HepG2 (cell line): ENCODE results near the gene PAQR7. TPM values are rescaled to one million over a fixed set of nuclear protein-coding genes. Genes with fewer than 3 reads are reported as not detected.

Experiments used
- ATM ChIP-seq: fragments of 450-650 bp; IDR thresholded peaks from 2 replicates; pipeline ENCODE4 v1.7.1; 2017; ENCODE audit warnings: mild to moderate bottlenecking, borderline replicate concordance
- CC2D1A ChIP-seq: sonication (generic); formaldehyde crosslinking; IDR thresholded peaks from 2 replicates; pipeline ENCODE4 v1.8.1; 2023; ENCODE audit warnings: mild to moderate bottlenecking, missing genetic modification reagents
- CREM ChIP-seq, 2 experiments: sonication (generic) in 1 of 2; formaldehyde crosslinking in 1 of 2; IDR thresholded peaks; 2 replicates each; pipeline versions ENCODE4 v1.4.0 to v1.6.1; 2016 to 2020; ENCODE audit warnings: antibody characterized with exemption in 1 of 2, mild to moderate bottlenecking in 1 of 2, missing genetic modification reagents in 1 of 2
- FOXC1 ChIP-seq: sonication (generic); formaldehyde crosslinking; IDR thresholded peaks from 2 replicates; pipeline ENCODE4 v1.8.0; 2022; ENCODE audit warnings: mild to moderate bottlenecking, missing genetic modification reagents, borderline replicate concordance
- GZF1 ChIP-seq: sonication (generic); formaldehyde crosslinking; IDR thresholded peaks from 2 replicates; pipeline ENCODE4 v1.5.1; 2020; ENCODE audit warnings: mild to moderate bottlenecking, missing genetic modification reagents
- HBP1 ChIP-seq: IDR thresholded peaks from 2 replicates; pipeline ENCODE4 v1.6.1; 2016; ENCODE audit warnings: low read depth, control low read depth
- HNRNPUL1 ChIP-seq: fragments of 200-400 bp; formaldehyde crosslinking; IDR thresholded peaks from 2 replicates; pipeline ENCODE4 v1.6.1; 2017; ENCODE audit warnings: low read depth, mild to moderate bottlenecking, low read length, moderate library complexity
- KAT8 ChIP-seq: IDR thresholded peaks from 2 replicates; pipeline ENCODE4 v1.6.1; 2016; ENCODE audit warnings: missing genetic modification reagents, missing compliant biosample characterization
- KLF12 ChIP-seq: sonication (generic); formaldehyde crosslinking; IDR thresholded peaks from 2 replicates; pipeline ENCODE4 v1.4.0; 2020; ENCODE audit warnings: missing genetic modification reagents, borderline replicate concordance
- MEIS1 ChIP-seq: sonication (generic); formaldehyde crosslinking; IDR thresholded peaks from 2 replicates; pipeline ENCODE4 v1.9.0; 2021; ENCODE audit warnings: mild to moderate bottlenecking, missing genetic modification reagents, moderate library complexity, borderline replicate concordance
- NPAS2 ChIP-seq: sonication (generic); formaldehyde crosslinking; IDR thresholded peaks from 2 replicates; pipeline ENCODE4 v1.8.0; 2022; ENCODE audit warnings: mild to moderate bottlenecking, missing genetic modification reagents, borderline replicate concordance
- NR1H2 ChIP-seq: sonication (generic); formaldehyde crosslinking; IDR thresholded peaks from 2 replicates; pipeline ENCODE4 v1.8.1; 2022; ENCODE audit warnings: low read depth, missing genetic modification reagents, borderline replicate concordance
- NR2C2 ChIP-seq: sonication (generic); formaldehyde crosslinking; IDR thresholded peaks from 2 replicates; pipeline ENCODE4 v1.4.0; 2020; ENCODE audit warnings: missing genetic modification reagents, mild to moderate bottlenecking, moderate library complexity, borderline replicate concordance
- PAX8 ChIP-seq: sonication (generic); formaldehyde crosslinking; IDR thresholded peaks from 2 replicates; pipeline ENCODE4 v1.8.0; 2022; ENCODE audit warnings: mild to moderate bottlenecking, missing genetic modification reagents, borderline replicate concordance
- RFXAP ChIP-seq: sonication (generic); formaldehyde crosslinking; IDR thresholded peaks from 2 replicates; pipeline ENCODE4 v1.4.0; 2020; ENCODE audit warnings: missing genetic modification reagents, borderline replicate concordance
- SMAD9 ChIP-seq: sonication (generic); formaldehyde crosslinking; IDR thresholded peaks from 2 replicates; pipeline ENCODE4 v1.5.1; 2020; ENCODE audit warnings: mild to moderate bottlenecking, missing genetic modification reagents
- SOX5 ChIP-seq: IDR thresholded peaks from 2 replicates; pipeline ENCODE4 v1.6.1; 2016; ENCODE audit warnings: borderline replicate concordance
- STAG1 ChIP-seq: sonication (generic); formaldehyde crosslinking; IDR thresholded peaks from 2 replicates; pipeline ENCODE4 v1.4.0; 2020; ENCODE audit warnings: missing genetic modification reagents
- XBP1 ChIP-seq: sonication (generic); formaldehyde crosslinking; IDR thresholded peaks from 2 replicates; pipeline ENCODE4 v1.5.0; 2020; ENCODE audit warnings: missing genetic modification reagents
- ZNF274 ChIP-seq: sonication (generic); formaldehyde crosslinking; IDR thresholded peaks from 2 replicates; pipeline ENCODE4 v1.5.1; 2020; ENCODE audit warnings: mild to moderate bottlenecking, missing genetic modification reagents
- ZNF589 ChIP-seq: sonication (generic); formaldehyde crosslinking; conservative IDR thresholded peaks from 2 replicates; pipeline ENCODE4 v1.8.0; 2022; ENCODE audit warnings: mild to moderate bottlenecking, moderate library complexity, missing genetic modification reagents
- ZNF768 ChIP-seq: sonication (generic); formaldehyde crosslinking; IDR thresholded peaks from 2 replicates; pipeline ENCODE4 v1.4.0; 2020; ENCODE audit warnings: missing genetic modification reagents
- ZNF775 ChIP-seq: sonication (generic); formaldehyde crosslinking; IDR thresholded peaks from 2 replicates; pipeline ENCODE4 v1.4.0; 2020; ENCODE audit warnings: missing genetic modification reagents, mild to moderate bottlenecking, moderate library complexity, borderline replicate concordance
- ZSCAN21 ChIP-seq: sonication (generic); formaldehyde crosslinking; IDR thresholded peaks from 2 replicates; pipeline ENCODE4 v1.8.0; 2022; ENCODE audit warnings: mild to moderate bottlenecking, missing genetic modification reagents, moderate library complexity, borderline replicate concordance
- polyA plus RNA-seq, 8 experiments: library from polyadenylated mRNA; depleted of rRNA in 3 of 8; stranded (reverse) in 7 of 8; unstranded in 1 of 8; fragments of >200 nt; fragmentation: Illumina TruSeq in 4 of 8; extraction: Trizol in 4 of 8; gene quantifications; 2 replicates each; pipeline versions ENCODE4 v1.2.1 to v1.2.3, GENCODE V29; 2011 to 2016; ENCODE audit warnings: low read depth in 4 of 8, missing spikeins in 1 of 8, mixed read lengths in 1 of 8; ENCODE audit not compliant: insufficient read depth in 1 of 8
- total RNA-seq, 5 experiments: library from RNA; depleted of rRNA; stranded (reverse); fragments of >200 nt; fragmentation: Illumina TruSeq; extraction: Trizol; gene quantifications; 2 replicates each; pipeline ENCODE4 v1.2.3, GENCODE V29; 2016; ENCODE audit warnings: low read depth in 1 of 5
- TF ChIP-seq, protein P1 (sequence below): sonication (generic); formaldehyde crosslinking; IDR thresholded peaks from 2 replicates; pipeline ENCODE4 v1.5.0; 2020; ENCODE audit warnings: mild to moderate bottlenecking, missing genetic modification reagents

PAQR7 gene
- total and polyA plus RNA-seq, 2 of the 13 experiments (the other 11 are each of a cell fraction or from before 2014, with no cell fraction given): 13.2 to 16.6 TPM

GRCh38 chr1:25819491-25820246, 55.8 kb downstream of the PAQR7 start, which contains the start of gene MTFR1L (continued):
- TF ChIP-seq HBP1 (CRISPR knock-in tag): no peak; the same call in 1 of the 2 replicates
- TF ChIP-seq SMAD9 (CRISPR knock-in tag): no peak
- TF ChIP-seq, protein P1, sequence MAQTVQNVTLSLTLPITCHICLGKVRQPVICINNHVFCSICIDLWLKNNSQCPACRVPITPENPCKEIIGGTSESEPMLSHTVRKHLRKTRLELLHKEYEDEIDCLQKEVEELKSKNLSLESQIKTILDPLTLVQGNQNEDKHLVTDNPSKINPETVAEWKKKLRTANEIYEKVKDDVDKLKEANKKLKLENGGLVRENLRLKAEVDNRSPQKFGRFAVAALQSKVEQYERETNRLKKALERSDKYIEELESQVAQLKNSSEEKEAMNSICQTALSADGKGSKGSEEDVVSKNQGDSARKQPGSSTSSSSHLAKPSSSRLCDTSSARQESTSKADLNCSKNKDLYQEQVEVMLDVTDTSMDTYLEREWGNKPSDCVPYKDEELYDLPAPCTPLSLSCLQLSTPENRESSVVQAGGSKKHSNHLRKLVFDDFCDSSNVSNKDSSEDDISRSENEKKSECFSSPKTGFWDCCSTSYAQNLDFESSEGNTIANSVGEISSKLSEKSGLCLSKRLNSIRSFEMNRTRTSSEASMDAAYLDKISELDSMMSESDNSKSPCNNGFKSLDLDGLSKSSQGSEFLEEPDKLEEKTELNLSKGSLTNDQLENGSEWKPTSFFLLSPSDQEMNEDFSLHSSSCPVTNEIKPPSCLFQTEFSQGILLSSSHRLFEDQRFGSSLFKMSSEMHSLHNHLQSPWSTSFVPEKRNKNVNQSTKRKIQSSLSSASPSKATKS (CRISPR knock-in tag): no peak
- no peak; the same call in 1 of the 2 replicates for TF ChIP-seq XBP1
- no peak for TF ChIP-seq PAX8 (CRISPR knock-in tag)
- no peak for TF ChIP-seq HNRNPUL1
- TF ChIP-seq NR1H2: peak; percentile 6; the same call in 1 of the 2 replicates
- peak; percentile 98 for TF ChIP-seq NR2C2 (CRISPR knock-in tag)
- peak; percentile 28; the same call in 1 of the 2 replicates for TF ChIP-seq CREM (IDR thresholded peaks at IDR 0.05)
- no peak for TF ChIP-seq CREM (CRISPR knock-in tag; IDR thresholded peaks at IDR 0.05)
- TF ChIP-seq RFXAP: no peak
- no peak for TF ChIP-seq NPAS2
- TF ChIP-seq MEIS1 (CRISPR knock-in tag): peak; percentile 45; the same call in 1 of the 2 replicates
- TF ChIP-seq KAT8 (CRISPR knock-in tag): peak; percentile 85
- peak; percentile 71; the same call in 1 of the 2 replicates for TF ChIP-seq GZF1 (CRISPR knock-in tag)
- TF ChIP-seq ZNF589 (CRISPR knock-in tag): no peak
- no peak for TF ChIP-seq CC2D1A (CRISPR knock-in tag)
- TF ChIP-seq ZSCAN21: peak; percentile 55; the same call in 1 of the 2 replicates
- peak; percentile 94; the same call in 1 of the 2 replicates for TF ChIP-seq FOXC1 (CRISPR knock-in tag)
- peak; percentile 39; the same call in 1 of the 2 replicates for TF ChIP-seq SOX5 (CRISPR knock-in tag)
- no peak for TF ChIP-seq ZNF775 (CRISPR knock-in tag)
- no peak; the same call in 1 of the 2 replicates for TF ChIP-seq ZNF768
- TF ChIP-seq KLF12 (CRISPR knock-in tag): no peak
- peak; percentile 91; the same call in 1 of the 2 replicates for TF ChIP-seq ZNF274 (CRISPR knock-in tag)
- TF ChIP-seq ATM: no peak
- no peak for TF ChIP-seq STAG1 (CRISPR knock-in tag)
